Right lobe of liver (tissue), 6 donors: ENCODE data around the gene A3GALT2. TPM values are rescaled to one million over a fixed set of nuclear protein-coding genes. Genes with fewer than 3 reads are reported as not detected.

Experiments
- ATAC-seq, 4 donors: fragments of 200-7000 bp; cut with Tn5 transposase; one replicate each; pipeline ENCODE4 v1.9.1; 2020; ENCODE audit warnings: mild to moderate bottlenecking in 4 of 4, moderate library complexity in 4 of 4
- DNase-seq, 3 donors: peaks; one replicate each; pipeline ENCODE4 v3.0.0-alpha.2; 2020
- H3K27ac ChIP-seq, 3 donors: fragments of 200-600 bp; one replicate each; pipeline ENCODE4 v1.8.0; 2022
- H3K27me3 ChIP-seq, 2 donors: fragments of 200-600 bp; one replicate each; pipeline ENCODE4 v1.8.0; 2022
- H3K36me3 ChIP-seq, 4 donors: fragments of 200-600 bp; sonication (generic) in 1 of 4; one replicate each; pipeline versions ENCODE4 v1.5.1 to v1.8.0; 2017 to 2022; ENCODE audit warnings: control low read depth in 1 of 4
- H3K4me1 ChIP-seq, 4 donors: fragments of 200-600 bp; sonication (generic) in 1 of 4; one replicate each; pipeline versions ENCODE4 v1.5.1 to v1.8.0; 2017 to 2022; ENCODE audit warnings: control low read depth in 1 of 4
- H3K4me3 ChIP-seq, 3 donors: fragments of 200-600 bp; one replicate each; pipeline ENCODE4 v1.8.0; 2022
- H3K9me3 ChIP-seq, 4 donors: fragments of 200-600 bp; sonication (generic) in 1 of 4; one replicate each; pipeline versions ENCODE4 v1.5.1 to v1.8.0; 2017 to 2022; ENCODE audit warnings: control low read depth in 1 of 4
- POLR2A ChIP-seq: fragments of 450-650 bp; IDR thresholded peaks from one replicate; pipeline ENCODE4 v1.6.1; 2017; ENCODE audit warnings: antibody characterized with exemption, mild to moderate bottlenecking
- WGBS: methylation state at CpG from one replicate; pipeline ENCODE4 v1.1.6; 2018; ENCODE audit warnings: low coverage, low lambda C conversion rate; ENCODE audit not compliant: insufficient coverage; ENCODE audit errors: missing lambda C conversion rate; 5-methylcytosine and 5-hydroxymethylcytosine counted together
- intact Hi-C, 2 donors: fragments of 100-400 bp; cut with DNase I; formaldehyde crosslinking; loops; one replicate each; pipeline versions ENCODE4 v1.11.2 to v1.14.1; 2022
- total RNA-seq, 6 experiments: library from RNA; depleted of rRNA in 2 of 6; stranded (reverse); fragments of >200 nt in 2 of 6; fragmentation: NEBNext Ultra II Directional in 3 of 6; extraction: Animal tissue kit (Norgen Biotek cat#: 25700) in 3 of 6; gene quantifications; one replicate each; pipeline versions ENCODE4 v1.1.0 to v1.2.4, GENCODE V29; 2016 to 2023
- TF ChIP-seq, protein P1 (sequence below), 4 donors: fragments of 200-600 bp in 3 of 4; fragments of 450-650 bp in 1 of 4; IDR thresholded peaks; one replicate each; pipeline versions ENCODE4 v1.5.1 to v1.8.0; 2016 to 2022; ENCODE audit warnings: antibody characterized with exemption in 4 of 4, mild to moderate bottlenecking in 2 of 4
- donor health status: DM: no; HTN: yes; CAD: no.
- donor health status: DM: no; HTN: no; CAD: no.
- donor health status: DM: no; HTN: no; CAD: no.
- donor health status: DM: no; HTN: yes; CAD: no.
- donor health status: DM: no; HTN: yes; CAD: no.

A3GALT2 gene
- total RNA-seq, 6 experiments from 2014 or later = not detected

DNA sequence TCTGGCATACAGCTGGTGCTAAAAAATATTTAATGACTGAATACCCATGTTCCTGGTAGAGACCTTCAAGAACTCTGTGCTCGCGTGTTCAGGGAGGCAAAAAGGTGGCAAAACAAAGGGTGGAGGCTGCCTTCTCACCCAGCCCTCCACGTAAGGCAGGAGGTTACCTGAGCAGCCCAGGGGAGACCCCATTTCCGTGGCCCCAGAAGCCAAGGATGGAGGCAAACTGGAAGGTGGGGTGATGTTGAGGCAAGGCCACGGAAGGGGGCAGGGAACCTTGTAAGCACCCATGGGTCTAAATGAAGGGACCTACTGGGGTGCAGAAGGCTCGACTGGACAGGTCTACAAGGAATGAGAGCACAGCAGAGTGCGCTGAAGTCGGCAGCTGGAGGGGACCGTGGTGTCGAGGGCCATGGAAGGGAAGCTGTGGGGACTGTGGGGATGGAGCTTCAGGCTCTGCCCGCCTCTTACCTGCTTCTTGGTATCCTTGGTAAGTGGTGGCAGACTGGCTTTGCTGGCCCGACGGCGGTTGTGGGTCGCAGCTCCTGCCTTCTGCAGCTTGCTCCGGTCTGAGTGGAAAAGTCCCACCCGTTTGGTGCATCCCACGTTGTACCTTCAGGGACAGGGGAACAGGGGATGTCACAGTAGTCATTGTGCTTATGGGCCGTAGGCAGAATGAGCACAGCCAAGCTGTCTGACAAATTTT is 8.9 kb upstream of the A3GALT2 start:
- intact Hi-C loops = no loop called here
- H3K27me3 ChIP-seq = no peaks in the 10 kb centered on the region
- H3K9me3 ChIP-seq = no peaks in the 10 kb centered on the region
- H3K4me1 ChIP-seq = peaks cover 0 to 55% (median 8%) of the 10 kb centered on the region in 4 donors
- no peak for DNase-seq
- ATAC-seq = no peak
- WGBS = 88% methylated on average over 14 of the region's 19 CpGs
- no peak overlapping the region for H3K4me3 ChIP-seq
- no peak overlapping the region for H3K27ac ChIP-seq
- H3K36me3 ChIP-seq = peaks cover 42 to 88% (median 61%) of the 10 kb centered on the region in 4 donors
- no peak for TF ChIP-seq POLR2A
- TF ChIP-seq, protein P1, sequence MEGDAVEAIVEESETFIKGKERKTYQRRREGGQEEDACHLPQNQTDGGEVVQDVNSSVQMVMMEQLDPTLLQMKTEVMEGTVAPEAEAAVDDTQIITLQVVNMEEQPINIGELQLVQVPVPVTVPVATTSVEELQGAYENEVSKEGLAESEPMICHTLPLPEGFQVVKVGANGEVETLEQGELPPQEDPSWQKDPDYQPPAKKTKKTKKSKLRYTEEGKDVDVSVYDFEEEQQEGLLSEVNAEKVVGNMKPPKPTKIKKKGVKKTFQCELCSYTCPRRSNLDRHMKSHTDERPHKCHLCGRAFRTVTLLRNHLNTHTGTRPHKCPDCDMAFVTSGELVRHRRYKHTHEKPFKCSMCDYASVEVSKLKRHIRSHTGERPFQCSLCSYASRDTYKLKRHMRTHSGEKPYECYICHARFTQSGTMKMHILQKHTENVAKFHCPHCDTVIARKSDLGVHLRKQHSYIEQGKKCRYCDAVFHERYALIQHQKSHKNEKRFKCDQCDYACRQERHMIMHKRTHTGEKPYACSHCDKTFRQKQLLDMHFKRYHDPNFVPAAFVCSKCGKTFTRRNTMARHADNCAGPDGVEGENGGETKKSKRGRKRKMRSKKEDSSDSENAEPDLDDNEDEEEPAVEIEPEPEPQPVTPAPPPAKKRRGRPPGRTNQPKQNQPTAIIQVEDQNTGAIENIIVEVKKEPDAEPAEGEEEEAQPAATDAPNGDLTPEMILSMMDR (IDR thresholded peaks at IDR 0.05) = no peak

- Histone ChIP-seq H3K36me3 (peaks cover 50 to 97% (median 69%) of the 10 kb centered on the region in 4 donors), H3K4me1 (peaks cover 0 to 45% (median 6%) of the 10 kb centered on the region in 4 donors), H3K4me3 (no peak overlapping the region), H3K27ac (no peak overlapping the region), H3K27me3 (no peaks in the 10 kb centered on the region), H3K9me3 (no peaks in the 10 kb centered on the region)
- ATAC-seq (no peak), DNase-seq (no peak)
- TF ChIP-seq, protein P1 (IDR thresholded peaks at IDR 0.05) = no peak
- intact Hi-C loops = no loop called here
- 93% methylated on average over 11 of the region's 12 CpGs for WGBS
These were observed 7.9 kb upstream of the A3GALT2 start for GRCh38 chr1:33328817-33329216.

GRCh38 chr1:33327587-33328325 is 6.9 kb upstream of the A3GALT2 start:
- Histone ChIP-seq H3K4me3 (no peak overlapping the region), H3K27me3 (no peaks in the 10 kb centered on the region), H3K9me3 (no peaks in the 10 kb centered on the region), H3K36me3 (peaks cover 53 to 99% (median 77%) of the 10 kb centered on the region in 4 donors), H3K4me1 (peaks cover 0 to 35% (median 3%) of the 10 kb centered on the region in 4 donors), H3K27ac (peak overlapping the region in 1 of 3 donors; percentile 27)
- intact Hi-C loops = no loop called here
- 44% methylated on average over 8 of the region's 9 CpGs for WGBS
- ATAC-seq (peak; percentile 8 to 61 (median 36)), DNase-seq (peak in 2 of 3 donors; percentile 73 to 75)
- TF ChIP-seq POLR2A = no peak
- TF ChIP-seq, protein P1 (IDR thresholded peaks at IDR 0.05) = no peak

- peaks cover 48 to 92% (median 74%) of the 10 kb centered on the region in 4 donors for H3K36me3 ChIP-seq
- DNase-seq = no peak
- intact Hi-C loops = no loop called here
- WGBS = 54% methylated on average over 5 of the region's 9 CpGs
- no peak for TF ChIP-seq POLR2A
- TF ChIP-seq, protein P1 (IDR thresholded peaks at IDR 0.05) = no peak
- peak in 3 of 4 donors; percentile 3 to 41 (median 12) for ATAC-seq
- peaks cover 0 to 26% (median 3%) of the 10 kb centered on the region in 4 donors for H3K4me1 ChIP-seq
- no peaks in the 10 kb centered on the region for H3K27me3 ChIP-seq
- peak overlapping the region in 1 of 3 donors; percentile 27 for H3K27ac ChIP-seq
- no peaks in the 10 kb centered on the region for H3K9me3 ChIP-seq
- no peak overlapping the region for H3K4me3 ChIP-seq
These were observed 5.9 kb upstream of the A3GALT2 start for GRCh38 chr1:33326785-33327184.
